GM18517 (cell line): ENCODE results near the gene CLEC5A.
"Not testable (repeated sequence)": the region's sequence is repeated elsewhere in the genome, so short reads cannot be mapped to it uniquely, and the experiment has no call there.

Experiments used
- ATAC-seq: cut with Tn5 transposase; IDR thresholded peaks from one replicate; pipeline ENCODE4 v1.9.1; 2021; ENCODE audit warnings: mild to moderate bottlenecking, moderate library complexity; ENCODE audit not compliant: unreplicated experiment

CLEC5A gene

DNA sequence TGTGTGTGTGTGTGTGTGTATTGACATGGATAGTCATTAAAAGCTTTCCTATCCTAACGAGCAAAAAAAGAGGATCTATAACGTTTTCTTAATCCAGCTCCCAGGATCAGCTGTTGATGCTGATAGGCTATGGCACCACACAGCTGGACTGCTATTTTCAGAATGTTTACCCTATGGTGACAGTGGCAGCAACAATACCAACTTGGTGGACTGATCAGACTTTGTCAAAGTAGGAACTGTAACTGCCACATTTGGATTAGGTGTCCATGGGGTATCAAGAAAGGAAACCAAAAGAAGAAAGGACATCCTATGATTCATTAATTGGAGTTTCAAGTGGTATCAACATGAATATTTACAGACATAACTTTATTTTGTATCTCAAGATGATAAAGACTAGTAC is 2.7 kb upstream of the CLEC5A start:
- no peak for ATAC-seq

DNA sequence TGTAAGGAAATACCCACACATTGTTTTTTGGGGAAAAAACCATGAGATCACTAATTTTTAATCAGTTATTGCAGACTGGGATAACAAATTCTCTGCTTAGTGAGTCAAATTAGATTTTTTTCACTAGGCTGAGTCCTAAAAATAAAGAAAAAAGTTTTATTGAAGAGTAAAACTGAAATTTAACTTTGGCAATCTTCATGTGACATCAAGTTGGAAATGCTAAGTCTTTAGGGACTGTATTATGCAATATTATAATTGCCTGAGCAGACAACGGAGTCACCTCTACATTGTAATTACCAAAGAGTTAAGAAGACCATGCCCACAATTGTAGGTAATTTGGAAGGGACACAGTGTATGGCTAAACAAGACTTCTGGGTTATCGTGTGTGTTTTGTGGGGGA is 2.2 kb upstream of the CLEC5A start:
- no peak for ATAC-seq

DNA sequence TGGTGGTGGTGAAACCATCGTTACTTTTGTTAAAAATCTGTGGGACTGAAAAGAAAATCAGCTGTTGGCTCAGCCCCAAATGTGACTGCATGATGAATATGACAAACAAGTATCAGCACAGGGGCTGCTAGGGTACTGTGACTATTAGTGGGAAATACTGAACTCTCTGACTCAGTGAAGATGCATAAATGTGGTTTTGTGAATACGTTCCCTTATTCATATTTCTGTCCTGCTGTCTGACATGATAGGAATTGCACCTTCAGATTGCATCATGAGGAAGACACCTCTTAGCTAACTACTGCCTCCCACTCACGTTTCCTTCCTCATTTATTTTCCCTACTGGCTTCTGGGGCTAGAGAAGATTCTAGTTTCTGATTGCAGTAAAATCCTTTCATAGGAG is 1.4 kb downstream of the CLEC5A start:
- ATAC-seq = no peak

DNA sequence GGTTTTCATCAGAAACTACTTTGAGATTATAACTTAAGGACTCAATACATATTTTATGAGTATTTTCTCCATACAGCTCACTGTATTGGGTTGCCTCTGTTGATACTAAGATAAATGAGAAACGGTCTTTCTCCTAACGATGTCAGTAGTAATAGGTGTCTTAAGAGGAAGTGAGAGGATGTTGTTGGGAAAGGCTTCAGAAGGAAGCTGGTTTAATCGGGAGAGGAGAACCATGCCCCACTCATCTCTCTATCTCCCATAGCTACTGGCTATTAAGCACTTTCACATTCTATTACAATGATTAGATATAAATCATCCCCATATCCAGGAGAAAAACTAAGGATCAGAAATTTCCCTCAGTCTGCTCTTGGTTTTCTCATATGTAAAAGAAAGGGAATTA is 2.0 kb downstream of the CLEC5A start:
- no peak for ATAC-seq

DNA sequence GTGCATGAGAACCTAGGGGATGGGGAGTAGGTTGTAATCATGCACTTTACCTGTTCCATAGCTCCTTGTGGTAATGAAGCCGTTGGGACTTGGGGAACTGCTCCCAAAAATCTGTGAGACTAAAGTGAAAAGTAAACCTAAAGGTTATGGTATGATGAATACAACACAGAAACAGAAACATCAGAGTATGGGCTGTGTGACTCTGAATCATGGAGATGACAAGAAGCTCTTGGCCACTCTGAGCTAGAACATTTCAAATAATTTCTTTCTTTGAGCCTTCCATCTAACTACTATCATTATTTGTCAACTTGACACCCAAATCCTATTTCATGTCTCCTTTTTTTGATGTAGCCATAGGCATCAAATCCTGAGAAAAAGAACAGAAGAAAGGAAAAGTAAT is 2.9 kb downstream of the CLEC5A start:
- no peak for ATAC-seq

DNA sequence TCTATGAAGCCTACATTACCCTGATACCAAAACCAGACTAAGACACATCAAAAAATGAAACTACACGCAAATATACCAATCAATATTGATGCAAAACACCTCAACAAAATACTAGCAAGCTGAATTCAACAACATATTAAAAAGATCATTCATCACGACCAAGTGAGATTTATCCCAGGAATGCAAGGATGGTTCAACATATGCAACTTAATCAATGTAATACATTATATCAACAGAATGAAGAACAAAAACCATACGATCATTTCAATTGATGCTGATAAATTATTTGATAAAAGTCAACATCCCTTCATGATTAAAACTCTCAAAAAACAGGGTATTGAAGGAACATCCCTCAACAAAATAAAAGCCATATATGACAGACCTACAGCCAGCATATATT is 5.7 kb downstream of the CLEC5A start:
- ATAC-seq = no peak

DNA sequence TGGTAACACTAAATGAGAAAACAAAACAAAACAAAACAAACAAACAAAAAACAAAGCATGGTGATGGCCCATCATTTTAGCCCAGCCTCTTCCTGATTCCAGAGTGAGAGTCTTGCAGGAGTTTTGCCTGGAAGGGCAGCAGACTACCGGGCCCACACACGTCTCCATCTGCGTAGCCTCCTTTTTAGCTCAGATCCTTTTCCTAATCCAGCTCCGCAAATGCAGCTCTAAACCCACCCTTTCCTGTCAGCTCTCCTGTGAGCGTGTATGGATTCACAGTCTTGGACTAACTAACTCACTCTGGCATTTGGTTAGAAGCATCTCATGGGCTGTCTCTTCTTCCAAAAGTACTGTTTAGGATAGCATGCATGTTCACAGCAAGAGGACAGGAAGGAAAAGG is 16.6 kb downstream of the CLEC5A start:
- no peak for ATAC-seq

DNA sequence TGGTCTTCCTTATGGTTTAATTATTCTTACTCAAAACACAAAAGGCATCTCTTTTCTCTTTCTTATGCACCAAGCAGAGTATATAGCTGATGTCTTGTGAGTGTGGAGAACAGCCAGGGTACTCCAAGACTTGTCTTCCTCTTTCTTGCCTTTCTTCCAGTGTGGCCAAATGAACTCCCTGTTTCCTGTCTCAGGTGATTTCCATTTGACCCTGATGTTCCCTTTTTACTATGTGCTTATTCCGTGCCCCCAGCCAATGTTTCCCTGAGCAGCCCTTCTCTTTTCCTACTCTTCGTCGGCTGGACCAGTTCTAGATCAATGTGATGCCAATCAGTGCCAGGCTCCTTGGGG is 18.0 kb downstream of the CLEC5A start:
- no peak for ATAC-seq

DNA sequence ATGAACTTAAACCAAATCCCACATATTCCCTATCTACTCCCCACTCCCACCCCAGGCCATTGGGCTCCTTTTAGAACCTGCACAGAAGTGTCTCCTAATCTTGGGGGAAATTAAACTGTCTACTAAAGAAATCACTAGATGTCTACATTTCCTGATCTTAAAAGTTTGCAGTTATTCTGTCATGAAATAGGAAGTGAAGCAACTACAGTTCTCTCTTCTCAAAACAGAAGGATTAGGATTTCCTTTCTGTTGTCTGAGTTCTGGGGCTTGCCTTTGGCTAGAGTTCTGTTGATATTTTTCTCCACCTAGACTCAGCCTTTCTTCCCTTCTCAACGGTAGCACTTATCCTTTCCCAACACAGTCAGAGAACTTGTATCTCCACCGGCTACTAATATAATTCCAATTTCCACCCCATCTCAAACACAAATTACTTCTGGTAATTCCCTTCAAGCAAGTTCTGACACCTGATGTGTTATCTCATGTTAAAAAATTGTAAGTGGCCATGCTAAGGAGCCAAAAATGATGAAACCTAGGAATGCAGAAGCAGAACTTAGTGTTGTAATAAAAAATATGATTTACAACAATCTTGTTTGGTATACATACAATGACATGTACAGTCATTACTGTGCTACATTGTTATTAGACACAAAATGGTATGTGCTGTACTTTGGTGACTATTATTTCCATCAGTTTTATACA is 18.5 kb downstream of the CLEC5A start:
- ATAC-seq = no peak

DNA sequence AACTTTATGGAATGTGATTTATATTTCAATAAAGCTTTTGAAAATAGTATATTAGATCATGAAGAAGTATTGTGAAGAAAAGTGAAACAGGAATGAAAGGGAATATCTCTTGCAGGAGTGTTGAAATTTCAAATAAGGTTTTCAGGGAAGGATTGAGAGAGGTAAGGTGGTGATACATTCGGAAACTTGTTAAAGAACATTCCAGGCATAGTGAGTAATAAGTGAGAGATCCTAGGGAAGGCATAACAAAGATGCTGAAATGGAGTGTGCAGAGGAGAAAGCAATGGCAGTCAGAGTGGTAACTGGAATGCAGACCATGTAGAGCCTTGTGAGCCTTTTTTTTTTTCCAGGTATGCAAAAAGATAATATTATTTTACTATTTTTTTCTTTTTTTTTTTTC is 26.5 kb downstream of the CLEC5A start:
- ATAC-seq = no peak

DNA sequence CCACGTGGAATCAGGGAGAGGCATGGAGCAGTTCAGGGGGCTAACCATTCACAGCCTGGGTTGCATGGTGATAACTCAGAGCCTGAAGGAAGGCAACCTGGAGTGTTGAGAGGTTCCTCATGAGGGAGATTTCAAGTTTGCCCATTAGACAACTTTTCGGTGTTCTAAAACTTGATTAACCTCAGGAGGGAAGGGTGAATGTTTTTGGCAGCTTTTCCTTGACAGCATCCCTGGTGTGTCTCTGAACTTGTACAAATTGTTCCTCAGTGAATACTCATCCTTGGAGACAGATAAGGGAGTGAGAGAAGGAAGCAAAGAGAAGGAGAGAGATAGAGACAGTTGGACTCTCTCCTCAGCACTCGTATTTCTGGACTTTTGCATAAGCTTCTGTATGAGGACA is 30.7 kb downstream of the CLEC5A start, which contains the start of gene OR9A4:
OR9A4 (plus strand) TSS at position 301 of the 400 bp plus-strand sequence. CDS start 2,477 bp downstream, outside the sequence.
- ATAC-seq = no peak

DNA sequence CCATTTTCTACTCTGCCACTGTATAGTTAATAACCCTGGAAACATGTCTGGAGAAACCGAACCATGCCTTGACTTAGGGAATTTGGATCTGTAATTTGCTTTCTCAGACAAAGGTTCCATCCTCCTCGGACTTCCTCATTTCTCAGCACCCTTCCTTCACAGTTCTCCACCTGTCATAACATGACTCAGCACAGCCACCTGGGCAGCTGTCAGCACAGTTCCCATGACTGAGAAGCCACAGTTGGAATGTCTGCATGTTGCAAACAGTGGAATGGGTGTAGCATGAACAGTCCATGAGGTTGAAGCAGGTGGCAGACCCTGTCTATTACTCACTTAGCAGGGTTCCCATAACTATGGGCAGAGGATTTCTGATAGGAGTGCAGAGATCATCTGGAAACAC is 31.2 kb downstream of the CLEC5A start:
- no peak for ATAC-seq

DNA sequence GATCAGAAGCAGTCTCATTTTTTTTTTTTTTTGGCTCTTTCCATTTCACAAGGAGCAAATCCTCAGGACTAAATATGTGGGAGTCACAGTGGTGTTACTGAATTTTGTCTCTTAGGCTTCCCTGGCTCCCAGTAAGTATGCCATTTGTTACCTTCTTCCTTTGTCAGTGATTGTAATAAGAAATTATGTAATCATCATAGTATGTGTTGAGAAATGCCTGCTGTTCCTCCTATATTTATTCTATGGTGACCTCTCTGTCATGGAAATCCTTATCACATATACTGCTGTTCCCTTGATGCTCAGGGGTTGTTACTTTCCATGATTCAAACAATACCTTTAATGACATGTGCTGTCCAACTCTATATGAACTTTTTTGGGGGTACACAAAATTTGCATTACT is 35.4 kb downstream of the CLEC5A start:
- no peak for ATAC-seq

DNA sequence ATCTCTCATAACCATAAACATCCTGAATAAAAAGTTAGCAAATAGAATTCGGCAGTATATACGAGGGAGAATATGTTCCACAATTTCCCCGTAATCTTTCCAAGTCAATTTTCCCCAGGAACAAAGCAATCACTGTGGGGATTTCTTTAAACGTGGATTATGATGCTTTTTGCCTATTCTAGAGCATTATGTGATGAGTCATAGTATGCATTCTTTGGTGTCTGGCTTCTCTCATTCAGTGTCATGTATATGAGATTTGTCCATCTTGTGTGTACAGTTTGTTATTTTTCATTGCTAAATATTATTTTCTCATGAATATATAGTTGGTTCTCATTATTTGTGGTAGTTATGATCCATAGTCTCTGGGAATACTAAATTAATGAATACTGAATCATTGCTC is 40.5 kb downstream of the CLEC5A start:
- no peak for ATAC-seq

DNA sequence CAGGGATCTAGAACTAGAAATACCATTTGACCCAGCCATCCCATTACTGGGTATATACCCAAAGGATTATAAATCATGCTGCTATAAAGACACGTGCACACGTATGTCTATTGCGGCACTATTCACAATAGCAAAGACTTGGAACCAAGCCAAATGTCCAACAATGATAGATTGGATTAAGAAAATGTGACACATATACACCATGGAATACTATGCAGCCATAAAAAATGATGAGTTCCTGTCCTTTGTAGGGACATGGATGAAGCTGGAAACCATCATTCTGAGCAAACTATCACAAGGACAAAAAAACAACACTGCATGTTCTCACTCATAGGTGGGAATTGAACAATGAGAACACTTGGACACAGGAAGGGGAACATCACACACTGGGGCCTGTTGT is 47.4 kb downstream of the CLEC5A start:
- not testable (repeated sequence) for ATAC-seq

DNA sequence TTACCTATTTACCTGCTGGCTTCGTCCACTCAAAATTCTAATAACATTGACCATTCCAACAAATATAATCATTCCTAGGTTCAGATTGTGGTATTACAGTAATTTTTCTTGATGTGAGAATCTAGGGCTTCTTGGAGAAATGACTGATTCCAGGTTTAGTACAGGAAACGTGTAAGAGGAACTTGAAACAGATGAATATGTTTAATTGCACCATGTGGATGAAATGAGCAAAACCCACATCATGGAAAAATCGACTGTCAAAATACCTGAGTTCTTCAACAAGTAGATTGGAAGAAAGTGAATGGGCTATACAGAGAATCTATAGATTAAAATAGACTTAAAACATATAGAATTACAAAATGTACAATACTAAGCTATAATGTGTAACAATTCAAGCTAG is 55.4 kb downstream of the CLEC5A start:
- no peak for ATAC-seq

DNA sequence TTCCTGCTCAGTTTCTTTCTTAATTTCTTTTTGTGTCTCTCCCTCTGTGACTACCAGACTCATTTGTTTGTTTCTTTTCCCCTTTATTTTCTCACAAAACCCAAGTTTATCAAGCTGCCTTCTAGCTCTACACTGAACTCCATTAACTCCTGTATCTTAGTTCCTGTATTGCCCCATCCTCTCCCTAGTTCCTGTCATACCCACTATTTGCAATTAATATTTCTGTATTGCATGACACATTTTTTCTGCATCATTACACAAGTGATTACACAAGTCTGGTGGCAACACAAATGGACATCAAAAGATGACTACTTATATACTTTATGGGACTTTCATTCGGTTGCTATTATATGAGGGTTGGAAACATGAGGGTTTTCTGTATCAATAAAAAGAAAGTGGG is 57.5 kb downstream of the CLEC5A start:
- no peak for ATAC-seq

DNA sequence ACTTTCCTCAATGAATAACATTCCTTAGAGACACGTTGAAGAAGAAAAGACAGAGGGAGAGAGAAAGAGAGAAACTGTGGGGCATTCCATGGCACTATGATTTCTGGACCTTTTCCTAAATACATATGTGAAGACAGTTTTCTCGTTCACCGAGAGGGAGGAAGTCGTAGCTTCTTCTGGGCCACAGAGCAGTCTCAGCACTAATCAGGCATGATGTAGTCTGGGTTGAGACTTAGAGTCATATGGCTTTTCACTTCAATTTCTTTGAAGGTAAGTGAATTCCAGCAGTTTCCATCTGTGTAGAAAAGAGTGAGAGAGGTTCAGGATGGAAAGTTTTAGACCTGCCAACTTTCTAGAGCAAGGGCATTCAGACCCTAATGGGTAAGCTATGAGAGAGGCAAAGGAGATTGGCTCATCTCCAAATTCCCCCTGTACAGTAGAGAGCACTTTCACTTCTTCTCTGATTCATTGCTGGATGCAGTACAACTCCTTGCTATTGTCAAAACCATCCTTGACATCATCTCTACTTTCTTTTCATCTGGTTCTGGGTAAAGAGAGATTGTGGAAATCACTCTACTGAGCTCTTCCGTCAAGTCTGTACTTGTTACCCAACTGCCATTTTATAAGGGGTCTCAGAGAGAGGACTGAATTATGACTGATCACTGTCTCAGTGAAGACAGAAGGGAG is 62.1 kb downstream of the CLEC5A start:
- ATAC-seq = peak; percentile 63

DNA sequence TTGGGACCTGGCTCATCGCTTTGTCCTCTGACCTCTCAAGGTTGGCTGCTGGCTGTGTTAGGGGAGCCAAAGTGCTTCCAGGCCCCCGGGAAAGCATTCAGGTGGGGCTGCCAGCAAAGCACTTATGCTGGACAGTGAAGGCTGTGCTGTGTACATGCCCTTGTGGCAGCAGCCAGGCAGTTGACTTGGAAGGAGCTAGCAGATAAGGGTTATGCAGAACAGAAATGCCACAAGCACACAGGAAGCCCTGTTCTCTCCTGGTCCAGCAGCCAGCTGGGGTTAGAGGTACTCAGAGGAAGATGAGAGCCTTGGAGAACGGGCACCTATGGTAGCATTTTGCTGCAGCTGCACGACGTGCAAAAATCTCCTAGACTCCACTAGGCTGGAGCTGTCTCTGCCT is 65.8 kb downstream of the CLEC5A start:
- no peak for ATAC-seq

DNA sequence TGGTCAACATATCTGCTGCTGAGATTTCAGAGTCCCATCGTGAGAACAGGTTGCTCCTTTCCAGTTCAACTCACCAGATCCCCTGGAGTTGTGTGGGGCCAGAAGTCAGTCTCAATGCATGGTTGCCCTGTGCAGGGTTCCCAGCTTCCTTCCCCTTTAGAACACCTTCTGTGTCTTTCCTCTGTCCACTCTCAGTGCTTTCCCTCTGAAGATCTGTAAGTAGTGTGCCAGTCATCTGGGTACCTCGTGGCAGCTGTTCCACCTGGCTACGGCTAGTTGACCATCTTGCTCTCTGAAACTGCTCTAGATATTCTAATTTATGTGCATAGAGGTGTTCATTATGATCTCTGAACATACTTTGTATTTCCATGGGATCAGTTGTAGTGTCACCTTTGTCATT is 69.4 kb downstream of the CLEC5A start:
- ATAC-seq = no peak
